AG09309 (cell line): ENCODE data around the gene ZNF362.

ENCODE experiments used
- DNase-seq: peaks from one replicate; pipeline ENCODE4 v3.0.0-alpha.2; 2010; ENCODE audit warnings: low read depth
- H3K4me3 ChIP-seq: 2 replicates; pipeline ENCODE4 v1.5.1; 2011; ENCODE audit warnings: mild to moderate bottlenecking, low read depth, low read length, moderate library complexity; ENCODE audit not compliant: control insufficient read depth
- TF ChIP-seq, protein P1 (sequence below): IDR thresholded peaks from 2 replicates; pipeline ENCODE4 v1.5.1; 2011; ENCODE audit warnings: mild to moderate bottlenecking, low read depth, low read length, inconsistent platforms; ENCODE audit not compliant: insufficient read depth, control insufficient read depth; ENCODE audit errors: missing control alignments

ZNF362 gene

DNA sequence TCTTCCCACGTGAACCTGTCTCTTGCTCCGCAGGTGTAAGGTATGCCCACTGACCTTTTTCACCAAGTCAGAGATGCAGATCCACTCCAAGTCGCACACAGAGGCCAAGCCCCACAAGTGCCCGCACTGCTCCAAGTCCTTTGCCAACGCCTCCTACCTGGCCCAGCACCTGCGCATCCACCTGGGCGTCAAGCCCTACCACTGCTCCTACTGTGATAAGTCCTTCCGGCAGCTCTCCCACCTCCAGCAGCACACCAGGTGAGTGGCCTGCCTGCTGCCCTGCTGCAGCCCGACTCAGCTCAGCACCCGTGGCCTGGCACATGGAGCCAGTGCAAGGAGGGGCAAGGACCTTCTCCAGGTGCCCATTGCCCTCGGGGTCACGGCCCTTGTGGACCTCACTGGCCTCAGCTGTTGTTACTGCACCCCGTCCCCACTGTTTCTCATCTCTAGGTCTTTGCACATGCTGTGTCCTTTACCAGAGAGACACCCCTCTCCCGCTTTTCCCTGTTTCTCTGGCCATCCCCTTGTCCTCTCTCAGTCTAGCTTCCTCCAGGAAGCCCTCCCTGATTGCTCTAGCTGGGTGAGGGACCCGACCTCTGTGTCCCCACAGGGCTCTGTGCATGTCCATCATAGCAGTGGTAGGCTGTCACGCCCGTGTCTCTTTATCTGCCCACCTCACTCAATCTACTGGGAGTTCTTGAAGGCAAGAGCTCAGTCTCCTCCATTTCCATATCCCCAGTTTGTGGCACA lies 25.4 kb downstream of the ZNF362 start:
- no peak overlapping the region for H3K4me3 ChIP-seq
- DNase-seq, result no peak
- TF ChIP-seq, protein P1, sequence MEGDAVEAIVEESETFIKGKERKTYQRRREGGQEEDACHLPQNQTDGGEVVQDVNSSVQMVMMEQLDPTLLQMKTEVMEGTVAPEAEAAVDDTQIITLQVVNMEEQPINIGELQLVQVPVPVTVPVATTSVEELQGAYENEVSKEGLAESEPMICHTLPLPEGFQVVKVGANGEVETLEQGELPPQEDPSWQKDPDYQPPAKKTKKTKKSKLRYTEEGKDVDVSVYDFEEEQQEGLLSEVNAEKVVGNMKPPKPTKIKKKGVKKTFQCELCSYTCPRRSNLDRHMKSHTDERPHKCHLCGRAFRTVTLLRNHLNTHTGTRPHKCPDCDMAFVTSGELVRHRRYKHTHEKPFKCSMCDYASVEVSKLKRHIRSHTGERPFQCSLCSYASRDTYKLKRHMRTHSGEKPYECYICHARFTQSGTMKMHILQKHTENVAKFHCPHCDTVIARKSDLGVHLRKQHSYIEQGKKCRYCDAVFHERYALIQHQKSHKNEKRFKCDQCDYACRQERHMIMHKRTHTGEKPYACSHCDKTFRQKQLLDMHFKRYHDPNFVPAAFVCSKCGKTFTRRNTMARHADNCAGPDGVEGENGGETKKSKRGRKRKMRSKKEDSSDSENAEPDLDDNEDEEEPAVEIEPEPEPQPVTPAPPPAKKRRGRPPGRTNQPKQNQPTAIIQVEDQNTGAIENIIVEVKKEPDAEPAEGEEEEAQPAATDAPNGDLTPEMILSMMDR, result no peak

DNA sequence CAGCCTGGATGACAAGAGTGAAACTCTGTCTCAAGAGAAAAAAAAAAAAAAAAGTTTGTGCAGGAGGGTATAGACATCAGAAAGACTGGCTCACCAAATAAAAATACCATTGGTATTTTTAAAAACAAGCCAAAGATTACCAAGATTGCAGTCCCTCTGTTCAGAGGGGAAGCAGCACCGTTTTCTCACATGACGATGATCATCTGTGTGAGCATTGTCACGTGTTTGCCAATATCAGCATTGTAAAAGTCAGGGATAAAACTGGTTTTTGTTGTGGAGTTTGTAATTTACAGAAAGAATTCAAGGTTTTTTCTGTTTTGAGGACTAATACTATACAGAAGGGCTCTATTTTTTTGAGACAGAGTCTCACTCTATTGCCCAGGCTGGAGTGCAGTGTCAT lies 26.5 kb downstream of the ZNF362 start:
- H3K4me3 ChIP-seq, result no peak overlapping the region
- TF ChIP-seq, protein P1, result no peak
- no peak for DNase-seq

DNA sequence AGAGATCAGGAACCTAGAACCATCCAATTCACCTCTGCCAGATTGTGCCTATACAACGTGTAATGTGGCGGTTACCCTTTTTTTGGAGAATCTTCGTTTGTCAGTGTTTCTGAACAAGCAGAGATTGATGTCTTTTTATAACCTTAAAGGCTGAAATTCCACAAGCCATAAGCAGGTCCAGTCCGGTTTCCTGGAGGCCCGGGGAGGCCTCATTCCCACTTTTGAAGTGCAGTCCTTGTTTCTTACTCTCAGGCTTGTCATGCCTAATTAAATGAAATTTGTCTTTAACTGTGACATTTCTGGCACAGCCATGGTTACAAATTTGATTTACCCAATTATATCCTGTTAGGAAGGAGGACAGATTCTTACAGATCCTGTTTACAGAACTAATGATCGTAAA lies 27.8 kb downstream of the ZNF362 start:
- TF ChIP-seq, protein P1, result no peak
- no peak for DNase-seq
- no peak overlapping the region for H3K4me3 ChIP-seq

DNA sequence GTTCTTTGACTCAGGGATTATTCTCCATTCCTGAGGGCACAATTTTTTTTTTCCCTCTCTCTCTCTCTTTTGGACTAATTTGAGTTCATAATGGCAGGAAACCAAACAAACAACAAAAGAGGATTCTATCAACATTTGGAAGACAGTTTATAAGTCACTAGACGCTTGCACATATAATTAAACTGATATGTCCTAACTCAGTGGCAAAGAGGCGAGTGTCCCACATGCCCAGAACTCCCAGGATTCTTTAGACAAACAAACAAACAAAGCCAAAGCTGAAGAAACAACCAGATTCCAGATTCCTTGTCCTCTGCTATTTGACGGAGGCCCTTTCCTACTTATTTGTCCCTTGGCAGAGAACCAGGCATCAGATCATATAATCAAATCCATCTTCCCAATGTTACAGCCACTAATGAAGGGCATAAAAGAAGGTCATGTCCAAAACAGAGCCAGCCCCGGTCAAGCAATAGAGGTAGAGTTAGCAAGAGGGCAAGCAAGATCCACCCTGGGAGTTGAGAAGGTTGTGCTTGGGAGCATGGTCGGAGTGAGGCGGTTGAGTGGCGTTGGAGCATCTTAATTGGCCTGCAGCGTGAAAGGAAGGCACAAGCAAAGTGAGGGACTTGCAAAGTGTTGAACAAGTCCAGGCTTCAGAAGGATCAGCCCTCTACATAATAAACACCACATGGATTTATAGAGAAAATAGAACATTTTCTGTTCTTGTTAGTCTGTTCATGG lies 30.3 kb downstream of the ZNF362 start:
- DNase-seq, result no peak
- TF ChIP-seq, protein P1, result no peak
- no peak overlapping the region for H3K4me3 ChIP-seq

DNA sequence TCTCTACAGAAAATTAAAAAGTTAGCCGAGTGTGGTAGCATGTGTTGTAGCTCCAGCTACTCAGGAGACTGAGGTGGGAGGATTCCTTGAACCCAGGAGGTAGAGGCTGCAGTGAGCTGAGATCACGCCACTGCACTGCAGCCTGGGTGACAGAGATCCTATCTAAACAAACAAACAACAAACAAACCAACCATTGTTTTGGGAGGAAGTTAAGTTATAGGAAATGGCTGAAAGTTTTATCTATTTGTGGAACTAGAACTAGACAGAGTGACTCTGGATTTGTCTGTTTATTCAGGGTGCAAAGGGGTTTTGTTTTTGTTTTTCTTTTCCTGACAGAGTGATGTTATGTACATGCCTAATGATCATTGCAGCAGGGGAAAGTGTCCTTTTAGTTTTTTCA lies 31.0 kb downstream of the ZNF362 start:
- DNase-seq, result no peak
- TF ChIP-seq, protein P1, result no peak
- no peak overlapping the region for H3K4me3 ChIP-seq

DNA sequence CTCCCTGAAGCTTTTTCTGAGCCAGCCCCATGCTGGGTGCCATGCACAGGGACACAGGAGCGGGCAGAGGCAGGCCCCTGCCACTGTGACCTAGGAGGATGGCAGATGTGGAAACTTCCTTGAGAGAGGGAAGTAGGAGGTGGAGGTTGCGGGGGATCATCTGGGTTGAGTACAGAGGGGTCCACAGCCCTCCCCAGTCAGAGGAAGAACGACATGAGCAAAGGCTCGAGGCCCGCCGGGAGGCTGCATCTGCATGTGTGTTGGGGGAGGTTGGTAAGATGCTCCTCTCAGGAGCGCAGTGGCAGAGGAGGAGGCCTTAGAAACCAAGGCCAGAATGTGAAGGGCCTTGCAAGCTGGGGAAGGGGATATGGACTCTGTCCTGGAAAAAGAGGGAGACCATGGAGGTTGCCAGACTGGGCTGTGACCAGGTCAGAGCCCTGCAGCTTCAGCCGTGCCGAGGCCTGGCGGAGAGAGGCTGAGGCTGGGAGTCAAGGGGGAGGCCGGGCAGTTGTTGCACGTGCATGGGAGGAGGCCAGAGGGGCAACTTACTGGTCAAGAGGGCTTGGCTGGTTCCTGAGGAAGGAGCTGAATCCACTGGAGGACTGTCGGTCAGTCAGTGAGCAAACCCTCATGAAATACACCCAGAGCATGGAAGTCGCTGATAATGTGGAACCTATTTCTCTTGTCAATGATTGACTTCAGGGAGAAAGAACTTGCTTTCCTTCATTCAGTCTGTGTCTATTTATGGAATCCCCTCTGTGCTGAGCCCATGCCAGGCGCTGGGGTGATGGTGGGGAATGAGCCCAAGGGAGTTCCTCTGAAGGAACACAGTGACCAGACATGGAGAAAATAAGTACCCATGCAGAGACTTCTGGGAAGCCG lies 32.9 kb downstream of the ZNF362 start:
- no peak for DNase-seq
- H3K4me3 ChIP-seq, result no peak overlapping the region
- TF ChIP-seq, protein P1, result no peak
